K562 (cell line): ENCODE data around the gene RNASEH1. TPM values are rescaled to one million over a fixed set of nuclear protein-coding genes. Genes with fewer than 3 reads are reported as not detected.

ENCODE experiments used
- ATAC-seq: fragments of 200-7000 bp; cut with Tn5 transposase; 3 replicates; pipeline ENCODE4 v1.9.1; 2020; ENCODE audit warnings: moderate library complexity
- BruUV-seq: library from RNA; stranded (reverse); fragments of 400-500 nt; replicated peaks from 2 replicates; lab custom pipeline; 2021; lab: Mats Ljungman, UMichigan
- CTCF ChIA-PET: fragments of 300-600 bp; formaldehyde crosslinking; extraction: SDS; loops from one replicate; lab custom pipeline; 2021; ENCODE audit warnings: low intra/inter-chr PET ratio; lab: Yijun Ruan, JAX
- POLR2A ChIA-PET: fragments of 300-600, 350-650 bp; sonication (Branson Sonifier 250); formaldehyde crosslinking; extraction: SDS; loops from one replicate; lab custom pipeline; 2021; ENCODE audit warnings: antibody characterized with exemption, inconsistent platforms; lab: Yijun Ruan, JAX
- DNase-seq, 4 experiments: peaks; one replicate each; pipeline versions ENCODE4 v3.0.0 to v3.0.0-alpha.2; 2011 to 2018; ENCODE audit warnings: low spot score in 3 of 4, mixed read lengths in 3 of 4; ENCODE audit errors: extremely low read depth in 1 of 4
- FAIRE-seq: peaks from 2 replicates; lab custom pipeline; 2011; peaks lifted over from hg19 to GRCh38; lab: Jason Lieb, UNC
- H2AFZ ChIP-seq: 2 replicates; pipeline ENCODE4 v1.6.0; 2011; ENCODE audit warnings: low read depth, low read length, control low read depth, inconsistent platforms
- H3K27ac ChIP-seq: fragments of 200-600 bp; 3 replicates; pipeline ENCODE4 v1.8.0; 2011; ENCODE audit warnings: low read depth, mild to moderate bottlenecking, control low read depth, inconsistent platforms, low read length, moderate library complexity, mixed read lengths; ENCODE audit errors: extremely low read depth
- H3K27me3 ChIP-seq, 2 experiments: fragments of 300-600 bp in 1 of 2; 2 replicates in 1 of 2; 3 replicates in 1 of 2; pipeline versions ENCODE4 v1.6.0 to v1.8.0; 2011; ENCODE audit warnings: inconsistent platforms in 2 of 2, low read length in 2 of 2, mild to moderate bottlenecking in 1 of 2, mixed read lengths in 1 of 2, moderate library complexity in 1 of 2; ENCODE audit not compliant: control insufficient read depth in 2 of 2, insufficient read depth in 2 of 2
- H3K36me3 ChIP-seq: fragments of 300-600 bp; 3 replicates; pipeline ENCODE4 v1.8.0; 2011; ENCODE audit warnings: mild to moderate bottlenecking, low read length, inconsistent platforms; ENCODE audit not compliant: control insufficient read depth, insufficient read depth
- H3K4me1 ChIP-seq, 2 experiments: fragments of 200-600 bp in 1 of 2; replicated peaks in 1 of 2; 2 replicates in 1 of 2; 3 replicates in 1 of 2; pipeline versions ENCODE4 v1.5.1 to v1.8.0; 2011; ENCODE audit warnings: inconsistent platforms in 2 of 2, low read length in 2 of 2, mild to moderate bottlenecking in 1 of 2, mixed read lengths in 1 of 2, moderate library complexity in 1 of 2; ENCODE audit not compliant: control insufficient read depth in 2 of 2, insufficient read depth in 2 of 2
- H3K4me2 ChIP-seq: 2 replicates; pipeline ENCODE4 v1.6.1; 2011; ENCODE audit warnings: low read length, control low read depth, inconsistent platforms, mixed read lengths; ENCODE audit not compliant: insufficient read depth
- H3K4me3 ChIP-seq: fragments of 200-600 bp; sonication (generic), shearing (Covaris generic); 2 replicates; pipeline ENCODE4 v1.5.1; 2016; ENCODE audit warnings: control low read depth, inconsistent platforms
- H3K79me2 ChIP-seq: fragments of 200-600 bp; 3 replicates; pipeline ENCODE4 v1.8.0; 2011; ENCODE audit warnings: low read length, inconsistent platforms; ENCODE audit not compliant: control insufficient read depth, insufficient read depth
- H3K9ac ChIP-seq, 2 experiments: 2 replicates each; pipeline versions ENCODE4 v1.6.0 to v1.6.1; 2011; ENCODE audit warnings: low read depth in 2 of 2, low read length in 2 of 2, control low read depth in 1 of 2, inconsistent platforms in 1 of 2, mild to moderate bottlenecking in 1 of 2, mixed read lengths in 1 of 2; ENCODE audit not compliant: insufficient read depth in 1 of 2
- H3K9me1 ChIP-seq: one replicate; pipeline ENCODE4 v1.6.0; 2011; ENCODE audit warnings: inconsistent platforms, mild to moderate bottlenecking, low read length, moderate library complexity; ENCODE audit not compliant: control insufficient read depth, insufficient read depth
- H3K9me3 ChIP-seq: replicated peaks from 2 replicates; pipeline ENCODE4 v1.5.1; 2011; ENCODE audit warnings: low read depth, low read length, inconsistent platforms; ENCODE audit not compliant: control insufficient read depth, insufficient read depth
- H4K20me1 ChIP-seq: replicated peaks from 2 replicates; pipeline ENCODE4 v1.6.1; 2011; ENCODE audit warnings: low read length, inconsistent platforms, mixed read lengths; ENCODE audit not compliant: control insufficient read depth, insufficient read depth
- CBFA2T3 ChIP-seq: fragments of 450-650 bp; IDR thresholded peaks from 2 replicates; pipeline ENCODE4 v1.6.1; 2017
- FOXJ3 ChIP-seq: sonication (generic); formaldehyde crosslinking; IDR thresholded peaks from 2 replicates; pipeline ENCODE4 v1.4.0; 2020; ENCODE audit warnings: mild to moderate bottlenecking, missing genetic modification reagents
- FOXK1 ChIP-seq: sonication (generic); formaldehyde crosslinking; IDR thresholded peaks from 2 replicates; pipeline ENCODE4 v1.8.0; 2022; ENCODE audit warnings: missing genetic modification reagents, mild to moderate bottlenecking, borderline replicate concordance
- NR2C1 ChIP-seq, 2 experiments: fragments of 450-650 bp; IDR thresholded peaks; 2 replicates each; pipeline ENCODE4 v1.6.1; 2017; ENCODE audit warnings: mild to moderate bottlenecking in 2 of 2, antibody characterized with exemption in 1 of 2, inconsistent platforms in 1 of 2, missing compliant biosample characterization in 1 of 2, missing genetic modification characterization in 1 of 2
- RBM14 ChIP-seq: fragments of 200-400 bp; formaldehyde crosslinking; IDR thresholded peaks from 2 replicates; pipeline ENCODE4 v1.6.1; 2018; ENCODE audit warnings: low read depth, mild to moderate bottlenecking, low read length, moderate library complexity, borderline replicate concordance; ENCODE audit not compliant: insufficient read depth
- SRF ChIP-seq, 2 experiments: fragments of 250-450, 450-650 bp in 1 of 2; sonication (Bioruptor Pico) in 1 of 2; sonication (generic) in 1 of 2; formaldehyde crosslinking; IDR thresholded peaks; 2 replicates each; pipeline versions ENCODE4 v1.5.0 to v1.5.1; 2020 to 2022; ENCODE audit warnings: mild to moderate bottlenecking in 1 of 2, missing genetic modification reagents in 1 of 2
- ZFPM2 ChIP-seq: fragments of 250-450 bp; sonication (Bioruptor Pico); IDR thresholded peaks from 2 replicates; pipeline ENCODE4 v1.5.1; 2022; ENCODE audit warnings: mild to moderate bottlenecking
- ZNF124 ChIP-seq: sonication (generic); formaldehyde crosslinking; IDR thresholded peaks from 2 replicates; pipeline ENCODE4 v1.8.1; 2022; ENCODE audit warnings: missing genetic modification reagents
- ZNF184 ChIP-seq: sonication (generic); formaldehyde crosslinking; IDR thresholded peaks from 2 replicates; pipeline ENCODE4 v1.5.0; 2020; ENCODE audit warnings: missing genetic modification reagents
- ZNF232 ChIP-seq: sonication (generic); formaldehyde crosslinking; IDR thresholded peaks from 2 replicates; pipeline ENCODE4 v1.8.0; 2022; ENCODE audit warnings: mild to moderate bottlenecking, missing genetic modification reagents
- ZNF316 ChIP-seq: fragments of 450-650 bp; IDR thresholded peaks from 2 replicates; pipeline ENCODE4 v1.6.1; 2016
- ZNF695 ChIP-seq: fragments of 450-650 bp; formaldehyde crosslinking; IDR thresholded peaks from 2 replicates; pipeline ENCODE4 v1.4.0; 2020; ENCODE audit warnings: mild to moderate bottlenecking, moderate library complexity
- WGBS: fragments of 100-300 bp; shearing (Covaris generic); methylation state at CpG from one replicate; pipeline ENCODE4 v1.1.6; 2016; ENCODE audit warnings: low coverage, mixed read lengths; ENCODE audit not compliant: insufficient coverage; ENCODE audit errors: missing lambda C conversion rate; 5-methylcytosine and 5-hydroxymethylcytosine counted together
- in situ Hi-C: fragments of 300-500 bp; cut with MboI; formaldehyde crosslinking; loops from 4 replicates; pipeline ENCODE4 v1.15.0; 2018; ENCODE audit warnings: inconsistent platforms, mixed read lengths
- intact Hi-C: fragments of 100-400 bp; cut with micrococcal nuclease; formaldehyde crosslinking; loops from 2 replicates; pipeline ENCODE4 v1.14.2; 2022
- polyA plus RNA-seq, 8 experiments: library from polyadenylated mRNA; depleted of rRNA in 4 of 8; stranded (reverse) in 5 of 8; unstranded in 3 of 8; fragments of >200 nt; fragmentation: Nextera tagmentation in 2 of 8; fragmentation: Illumina TruSeq in 1 of 8; extraction: Ambion mirVana in 2 of 8; extraction: Trizol in 1 of 8; gene quantifications; 2 replicates each; pipeline versions ENCODE4 v1.2.1 to v1.2.3, GENCODE V29; 2011 to 2014; ENCODE audit warnings: inconsistent platforms in 1 of 8, missing spikeins in 1 of 8
- total RNA-seq, 7 experiments: library from RNA; depleted of rRNA in 6 of 7; stranded (reverse); fragments of >200 nt in 6 of 7; fragmentation: Illumina TruSeq in 2 of 7; extraction: Trizol in 2 of 7; gene quantifications; 2 replicates each; pipeline versions ENCODE4 v1.2.1 to v1.2.3, GENCODE V29; 2011 to 2021; ENCODE audit warnings: low replicate concordance in 1 of 7
- TF ChIP-seq, protein P1 (sequence below): sonication (generic); formaldehyde crosslinking; IDR thresholded peaks from 2 replicates; pipeline ENCODE4 v1.8.0; 2023; ENCODE audit warnings: missing genetic modification reagents, mild to moderate bottlenecking, borderline replicate concordance

RNASEH1 gene
- total and polyA plus RNA-seq, 9 of the 15 experiments (the other 6 are each of a cell fraction or from before 2014, with no cell fraction given): 25.7 to 47.5 (median 42.8) TPM

DNA sequence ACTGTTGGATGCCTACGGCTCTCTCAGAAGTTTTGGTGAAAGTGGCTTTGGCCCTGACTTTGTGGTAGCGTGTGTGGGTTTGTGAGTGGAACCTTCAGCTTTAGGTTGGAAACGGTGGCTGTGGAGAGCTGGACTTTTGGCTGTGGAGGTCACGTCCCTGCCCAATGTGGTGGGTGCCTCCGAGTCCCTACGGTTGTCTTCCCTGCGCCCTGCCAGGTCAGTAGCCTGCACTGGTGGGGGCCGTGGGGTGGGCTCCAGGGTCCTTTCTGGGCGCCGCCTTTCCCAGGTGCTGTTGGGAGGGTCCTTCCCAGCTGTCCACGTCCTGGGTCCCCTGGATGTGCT lies 47.9 kb upstream of the RNASEH1 start:
- Histone ChIP-seq H3K4me3 (no peak overlapping the region), H3K4me1 (peaks cover 18 to 53% of the 10 kb centered on the region in 2 experiments), H4K20me1 (no peaks in the 10 kb centered on the region), H3K36me3 (no peaks in the 10 kb centered on the region), H2AFZ (peak overlapping the region; percentile 84), H3K9me3 (peaks cover 9% of the 10 kb centered on the region; the same call in 1 of the 2 replicates), H3K79me2 (peaks cover 3% of the 10 kb centered on the region; the same call in 1 of the 3 replicates), H3K27me3 (no peaks in the 10 kb centered on the region), H3K9me1 (no peaks in the 10 kb centered on the region), H3K4me2 (no peak overlapping the region), H3K27ac (peak overlapping the region; percentile 77), H3K9ac (no peak overlapping the region)
- CTCF ChIA-PET: no interaction called here
- WGBS: 100% methylated on average over 5 of the region's 11 CpGs
- ATAC-seq (no peak), FAIRE-seq (no peak), DNase-seq (no peak)
- in situ Hi-C loops (no loop called here), intact Hi-C loops (no loop called here)
- no peak for TF ChIP-seq ZNF695 (CRISPR knock-in tag)
- TF ChIP-seq FOXJ3: no peak
- TF ChIP-seq, protein P1, sequence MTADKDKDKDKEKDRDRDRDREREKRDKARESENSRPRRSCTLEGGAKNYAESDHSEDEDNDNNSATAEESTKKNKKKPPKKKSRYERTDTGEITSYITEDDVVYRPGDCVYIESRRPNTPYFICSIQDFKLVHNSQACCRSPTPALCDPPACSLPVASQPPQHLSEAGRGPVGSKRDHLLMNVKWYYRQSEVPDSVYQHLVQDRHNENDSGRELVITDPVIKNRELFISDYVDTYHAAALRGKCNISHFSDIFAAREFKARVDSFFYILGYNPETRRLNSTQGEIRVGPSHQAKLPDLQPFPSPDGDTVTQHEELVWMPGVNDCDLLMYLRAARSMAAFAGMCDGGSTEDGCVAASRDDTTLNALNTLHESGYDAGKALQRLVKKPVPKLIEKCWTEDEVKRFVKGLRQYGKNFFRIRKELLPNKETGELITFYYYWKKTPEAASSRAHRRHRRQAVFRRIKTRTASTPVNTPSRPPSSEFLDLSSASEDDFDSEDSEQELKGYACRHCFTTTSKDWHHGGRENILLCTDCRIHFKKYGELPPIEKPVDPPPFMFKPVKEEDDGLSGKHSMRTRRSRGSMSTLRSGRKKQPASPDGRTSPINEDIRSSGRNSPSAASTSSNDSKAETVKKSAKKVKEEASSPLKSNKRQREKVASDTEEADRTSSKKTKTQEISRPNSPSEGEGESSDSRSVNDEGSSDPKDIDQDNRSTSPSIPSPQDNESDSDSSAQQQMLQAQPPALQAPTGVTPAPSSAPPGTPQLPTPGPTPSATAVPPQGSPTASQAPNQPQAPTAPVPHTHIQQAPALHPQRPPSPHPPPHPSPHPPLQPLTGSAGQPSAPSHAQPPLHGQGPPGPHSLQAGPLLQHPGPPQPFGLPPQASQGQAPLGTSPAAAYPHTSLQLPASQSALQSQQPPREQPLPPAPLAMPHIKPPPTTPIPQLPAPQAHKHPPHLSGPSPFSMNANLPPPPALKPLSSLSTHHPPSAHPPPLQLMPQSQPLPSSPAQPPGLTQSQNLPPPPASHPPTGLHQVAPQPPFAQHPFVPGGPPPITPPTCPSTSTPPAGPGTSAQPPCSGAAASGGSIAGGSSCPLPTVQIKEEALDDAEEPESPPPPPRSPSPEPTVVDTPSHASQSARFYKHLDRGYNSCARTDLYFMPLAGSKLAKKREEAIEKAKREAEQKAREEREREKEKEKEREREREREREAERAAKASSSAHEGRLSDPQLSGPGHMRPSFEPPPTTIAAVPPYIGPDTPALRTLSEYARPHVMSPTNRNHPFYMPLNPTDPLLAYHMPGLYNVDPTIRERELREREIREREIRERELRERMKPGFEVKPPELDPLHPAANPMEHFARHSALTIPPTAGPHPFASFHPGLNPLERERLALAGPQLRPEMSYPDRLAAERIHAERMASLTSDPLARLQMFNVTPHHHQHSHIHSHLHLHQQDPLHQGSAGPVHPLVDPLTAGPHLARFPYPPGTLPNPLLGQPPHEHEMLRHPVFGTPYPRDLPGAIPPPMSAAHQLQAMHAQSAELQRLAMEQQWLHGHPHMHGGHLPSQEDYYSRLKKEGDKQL (CRISPR knock-in tag): no peak
- no peak for TF ChIP-seq ZFPM2
- no peak for TF ChIP-seq CBFA2T3
- TF ChIP-seq ZNF316: no peak
- no peak for TF ChIP-seq RBM14
- TF ChIP-seq FOXK1 (CRISPR knock-in tag): no peak
- no peak for TF ChIP-seq ZNF124
- TF ChIP-seq NR2C1 (IDR thresholded peaks at IDR 0.05): no peak
- TF ChIP-seq NR2C1 (tag; IDR thresholded peaks at IDR 0.05): no peak
- no peak for TF ChIP-seq SRF (CRISPR knock-in tag; IDR thresholded peaks at IDR 0.05)
- no peak for TF ChIP-seq ZNF232 (CRISPR knock-in tag)
- TF ChIP-seq ZNF184 (CRISPR knock-in tag): no peak
- BruUV-seq: no TSS peak
- POLR2A ChIA-PET: no interaction called here
